ENCODE data around the gene SHCBP1. TPM values are rescaled to one million over a fixed set of nuclear protein-coding genes. Genes with fewer than 3 reads are reported as not detected.

Gene SHCBP1
- total and polyA plus RNA-seq, 8 donors = 5.6 to 18.1 (median 10.8) TPM

- TF ChIP-seq CTCF (IDR thresholded peaks at IDR 0.05) = no peak
- H3K27ac ChIP-seq = peak overlapping the region in 1 of 2 donors; percentile 69
- peaks cover 0 to 9% of the 10 kb centered on the region in 2 donors for H3K36me3 ChIP-seq
- H3K9me3 ChIP-seq = no peaks in the 10 kb centered on the region
- H3K27me3 ChIP-seq = no peaks in the 10 kb centered on the region
- ATAC-seq (peak; percentile 74), DNase-seq (no peak)
- intact Hi-C loops (cut with DNase I) = no loop called here
- H3K4me1 ChIP-seq = no peaks in the 10 kb centered on the region
- no peak overlapping the region for H3K4me3 ChIP-seq
These were observed 29.1 kb upstream of the SHCBP1 start for GRCh38 chr16:46650254-46650623.

GRCh38 chr16:46649588-46650253 lies 28.5 kb upstream of the SHCBP1 start:
- ATAC-seq = peak; percentile 79

DNA sequence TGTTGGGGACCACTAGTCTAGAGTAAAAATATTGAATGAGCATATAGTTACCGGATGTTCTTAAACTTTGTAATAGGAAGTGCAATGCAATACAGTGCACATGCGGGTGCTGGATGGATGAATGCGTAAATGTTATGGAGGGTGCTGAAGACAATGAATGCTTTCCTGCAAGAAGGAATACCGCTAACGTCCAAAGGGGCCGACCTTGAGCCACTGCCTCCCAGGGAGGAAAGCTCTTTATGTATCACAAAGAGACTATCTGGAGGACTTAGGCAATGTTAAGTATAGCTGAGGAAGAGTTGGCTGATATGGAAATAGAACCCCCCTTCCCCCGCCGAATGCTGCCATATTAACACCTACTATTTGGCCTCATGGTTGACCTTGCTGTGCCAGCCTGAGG lies 27.5 kb upstream of the SHCBP1 start:
- Histone ChIP-seq H3K4me3 (no peak overlapping the region), H3K4me1 (no peaks in the 10 kb centered on the region), H3K9me3 (peaks cover 0 to 6% of the 10 kb centered on the region in 2 donors), H3K27ac (no peak overlapping the region), H3K27me3 (no peaks in the 10 kb centered on the region), H3K36me3 (peaks cover 0 to 9% of the 10 kb centered on the region in 2 donors)
- no peak for TF ChIP-seq CTCF (IDR thresholded peaks at IDR 0.05)
- intact Hi-C loops (cut with DNase I) = no loop called here
- no peak for ATAC-seq
- no peak for DNase-seq

More at GRCh38 chr16:46649588-46650253, 28.5 kb upstream of the SHCBP1 start:
- H3K4me3 ChIP-seq = no peak overlapping the region
- intact Hi-C loops (cut with DNase I) = no loop called here
- DNase-seq = peak in 1 of 4 donors; percentile 61
- H3K9me3 ChIP-seq = peaks cover 0 to under 1% of the 10 kb centered on the region in 2 donors
- TF ChIP-seq CTCF (IDR thresholded peaks at IDR 0.05) = no peak
- H3K27ac ChIP-seq = peak overlapping the region in 1 of 2 donors; percentile 69
- H3K36me3 ChIP-seq = peaks cover 0 to 9% of the 10 kb centered on the region in 2 donors
- no peaks in the 10 kb centered on the region for H3K4me1 ChIP-seq
- no peaks in the 10 kb centered on the region for H3K27me3 ChIP-seq

DNA sequence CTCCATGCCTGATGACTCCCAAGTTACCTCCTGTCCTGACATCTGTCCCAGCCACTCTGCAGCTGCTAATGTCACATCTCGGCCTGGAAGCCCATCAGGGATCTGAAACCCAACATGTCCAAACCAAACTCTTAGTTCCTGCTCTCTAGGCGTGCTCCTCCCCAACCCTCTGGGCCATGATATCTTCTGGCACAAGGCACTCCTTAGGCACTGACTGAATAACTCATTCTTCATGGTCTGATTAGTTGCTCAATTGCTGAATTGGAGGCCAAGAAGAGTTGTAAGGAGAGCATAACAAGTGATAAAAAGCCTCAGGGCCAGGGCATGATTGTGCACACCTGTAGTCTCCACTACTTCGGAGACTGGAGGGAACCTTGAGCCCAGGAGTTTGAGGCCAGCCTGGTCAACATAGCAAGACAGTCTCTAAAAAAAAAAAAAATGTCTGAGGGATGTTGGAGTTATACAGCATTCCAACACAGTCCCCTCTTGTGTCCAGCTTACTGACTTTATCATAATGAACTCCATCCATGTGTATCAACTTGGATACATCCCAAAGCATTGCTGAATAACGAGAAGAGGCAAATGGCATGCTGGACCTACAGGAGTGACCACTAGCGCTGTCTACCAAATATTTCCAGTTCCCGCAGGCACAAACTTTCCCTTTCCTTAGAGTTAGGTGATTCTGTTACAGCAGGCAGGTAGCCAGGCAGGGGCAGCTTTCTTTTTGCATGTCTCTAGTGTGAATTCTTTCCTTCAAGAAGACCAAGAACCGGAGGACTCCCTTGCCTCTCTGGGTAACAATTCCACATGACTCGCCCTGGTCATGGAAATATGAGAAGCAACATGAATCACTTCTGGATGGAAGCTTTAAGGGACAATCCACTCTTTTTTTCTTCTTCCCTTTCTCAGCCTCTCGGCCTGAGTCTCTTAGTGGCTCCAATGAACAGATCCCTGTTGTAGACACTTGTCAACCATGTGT lies 18.1 kb upstream of the SHCBP1 start:
- ATAC-seq = no peak
- Histone ChIP-seq H3K9me3 (peaks cover 0 to under 1% of the 10 kb centered on the region in 2 donors), H3K27ac (no peak overlapping the region), H3K4me1 (no peaks in the 10 kb centered on the region), H3K27me3 (no peaks in the 10 kb centered on the region), H3K4me3 (no peak overlapping the region), H3K36me3 (peaks cover 0 to 5% of the 10 kb centered on the region in 2 donors)
- DNase-seq = no peak
- TF ChIP-seq CTCF (IDR thresholded peaks at IDR 0.05) = no peak
- intact Hi-C loops (cut with DNase I) = no loop called here
